ENCODE data around the gene AK1.

Gene AK1

DNA sequence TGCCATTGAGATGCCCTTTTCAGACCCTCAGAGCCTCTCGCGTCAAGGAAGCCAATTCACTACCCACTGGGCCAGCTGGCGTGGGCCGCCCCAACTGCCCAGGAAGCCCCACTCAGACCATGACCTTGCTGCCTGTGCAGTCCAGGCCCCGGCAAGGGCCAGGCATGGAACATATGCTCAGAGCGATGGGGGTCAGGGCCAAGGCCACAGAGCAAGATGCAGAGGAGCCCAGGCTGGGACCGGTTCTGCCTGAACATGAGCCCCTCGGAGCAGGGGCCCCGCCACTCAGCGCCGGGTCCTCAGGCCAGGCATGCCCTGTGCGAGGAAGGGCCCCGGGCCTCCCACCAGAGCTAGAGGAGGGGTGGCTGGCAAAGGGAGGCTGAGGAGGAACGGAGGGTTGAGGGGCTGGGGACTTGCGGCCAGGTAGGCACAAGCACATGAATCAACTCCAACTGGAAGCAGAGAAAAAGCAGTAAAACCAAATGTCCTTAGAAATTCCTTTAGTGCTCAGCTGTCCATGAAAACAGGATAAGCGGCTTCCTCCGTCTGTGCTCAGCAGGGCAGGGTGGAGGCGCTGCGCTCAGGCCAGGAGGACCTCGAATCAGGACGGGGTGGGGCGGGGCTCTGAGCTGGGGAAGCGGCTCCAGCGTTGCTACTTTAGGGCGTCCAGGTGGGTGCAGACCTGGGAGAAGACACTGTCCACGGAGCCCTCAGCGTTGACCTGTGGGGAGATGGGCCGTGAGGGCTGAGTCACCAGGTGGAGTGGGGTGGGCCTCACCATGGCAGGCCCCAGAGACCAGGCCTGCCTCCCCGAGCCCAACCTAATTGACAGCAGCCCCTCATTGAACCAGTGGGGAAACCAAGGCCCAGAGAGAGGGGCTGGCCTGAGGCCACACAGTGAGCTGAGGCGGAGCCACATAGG, 9.9 kb downstream of the AK1 start:
- DNase-seq (ENCODE audit: low read depth), result no peak

DNA sequence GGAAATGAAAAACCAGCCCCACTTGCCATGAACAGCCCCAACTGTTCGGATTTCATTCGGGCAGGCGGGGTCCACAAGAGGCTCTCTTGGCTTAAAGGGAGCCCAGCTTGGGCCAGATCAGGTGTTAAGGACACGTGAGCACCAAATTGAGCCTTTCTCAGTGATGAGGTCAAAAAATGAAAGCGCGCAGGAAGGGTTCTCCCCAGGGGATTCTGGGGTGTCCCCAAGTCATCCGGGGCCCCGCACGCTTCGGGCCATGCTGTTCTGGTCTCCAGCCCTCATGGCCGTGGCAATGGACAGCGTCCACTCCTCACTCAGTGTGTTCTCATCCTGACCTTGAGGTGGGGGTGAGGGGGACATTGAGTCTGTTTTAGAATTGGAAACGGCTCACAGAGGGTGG, 10.9 kb downstream of the AK1 start:
- DNase-seq (ENCODE audit: low read depth), result no peak

DNA sequence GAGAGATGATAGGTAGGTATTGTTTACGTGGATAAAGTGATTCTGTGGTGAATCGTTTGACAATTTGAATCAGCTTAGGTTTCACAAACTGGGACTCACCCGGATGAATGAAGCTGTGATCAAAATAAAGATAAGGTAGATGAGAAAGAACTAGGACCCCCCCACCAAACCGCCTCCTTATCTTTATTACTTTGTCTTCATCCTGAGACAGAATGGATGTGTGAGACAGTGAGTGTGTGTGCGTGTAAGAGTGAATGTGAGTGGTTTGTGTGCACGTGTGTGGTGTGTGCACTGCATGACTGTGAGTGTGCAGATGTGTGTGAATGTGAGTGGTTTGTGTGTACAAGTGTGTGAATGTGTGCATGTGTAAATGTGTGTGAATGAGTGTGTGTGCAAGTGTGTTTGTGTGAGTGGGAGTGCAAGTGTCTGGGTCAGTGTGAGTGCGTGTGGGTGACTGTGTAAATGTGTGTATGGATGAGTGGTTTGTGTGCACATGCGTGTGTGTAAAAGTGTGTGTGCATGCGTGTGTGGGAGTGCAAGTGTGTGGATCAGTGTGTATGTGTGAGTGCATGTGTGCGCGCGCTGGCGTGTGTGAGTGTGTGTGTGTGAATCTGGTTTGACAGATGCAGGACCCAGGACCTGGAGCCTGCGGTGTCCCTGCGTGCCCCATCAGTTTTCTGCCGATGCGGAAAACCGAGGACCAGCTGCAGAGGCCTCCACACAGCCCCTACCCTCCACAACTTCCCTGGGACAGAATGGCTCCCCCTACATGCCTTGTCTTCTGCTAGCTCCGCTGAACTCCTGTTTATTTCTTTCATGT, 11.6 kb downstream of the AK1 start:
- DNase-seq (ENCODE audit: low read depth), result no peak

DNA sequence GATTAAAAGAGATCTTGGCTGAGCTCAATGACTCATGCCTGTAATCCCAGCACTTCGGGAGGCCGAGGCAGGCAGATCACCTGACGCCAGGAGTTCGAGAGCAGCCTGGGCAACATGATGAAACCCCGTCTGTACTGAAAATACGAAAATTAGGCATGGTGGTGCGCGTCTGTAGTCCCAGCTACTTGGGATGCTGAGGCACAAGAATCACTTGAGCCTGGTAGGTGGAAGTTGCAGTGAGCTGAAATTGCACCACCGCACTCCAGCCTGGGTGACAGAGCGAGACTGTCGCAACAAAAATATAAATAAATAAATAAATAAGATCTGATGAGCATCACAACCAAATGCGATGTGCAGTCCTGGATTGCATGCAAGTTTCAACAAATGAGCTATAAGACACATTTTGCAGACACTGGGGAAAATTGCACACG, 14.3 kb downstream of the AK1 start:
- no peak for DNase-seq (ENCODE audit: low read depth)

DNA sequence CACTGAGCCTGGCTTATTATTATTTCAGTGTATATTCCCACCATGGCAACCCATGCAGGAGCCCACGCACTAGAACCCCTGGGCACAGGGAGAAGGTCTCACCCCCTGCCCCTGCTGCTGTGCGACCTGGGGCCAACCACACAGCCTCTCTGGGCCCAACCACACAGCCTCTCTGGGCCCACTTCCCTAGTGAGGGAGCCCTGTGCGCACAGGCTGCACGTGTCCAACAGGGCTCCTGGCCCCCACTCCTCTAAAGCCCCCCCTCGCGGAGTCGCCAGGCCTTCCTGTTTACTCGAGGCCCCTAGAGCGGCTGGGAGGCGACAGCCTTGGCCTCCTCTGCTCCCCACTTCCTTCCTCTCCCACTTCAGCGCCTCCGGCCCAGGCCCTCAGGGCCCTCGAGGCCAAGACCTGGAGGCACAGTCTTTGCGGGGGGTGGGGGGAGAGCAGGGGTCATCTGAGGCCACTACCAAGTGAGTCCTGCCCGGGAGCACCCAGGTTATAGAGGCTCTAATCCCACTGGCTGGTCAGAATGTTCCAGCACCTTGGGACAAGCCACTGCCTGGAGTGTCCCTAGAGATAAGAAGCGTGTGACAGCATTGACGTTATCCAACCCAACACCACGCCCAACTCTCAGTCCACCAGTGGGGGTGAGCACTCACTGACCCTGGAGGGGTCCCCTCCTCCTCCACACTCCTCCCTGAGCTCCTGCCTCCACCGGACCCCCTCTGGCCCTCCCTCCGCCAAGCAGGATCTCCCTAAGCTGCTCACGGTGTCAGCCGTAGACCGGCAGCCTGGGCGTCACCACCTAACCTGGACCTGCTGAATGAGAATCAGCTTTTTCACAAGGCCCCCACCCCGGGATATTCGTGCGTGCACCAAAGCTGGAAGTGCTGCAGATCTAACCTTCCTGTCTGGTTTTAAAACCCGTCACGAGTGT, 15.1 kb downstream of the AK1 start:
- peak; percentile 25 for DNase-seq (ENCODE audit: low read depth)

DNA sequence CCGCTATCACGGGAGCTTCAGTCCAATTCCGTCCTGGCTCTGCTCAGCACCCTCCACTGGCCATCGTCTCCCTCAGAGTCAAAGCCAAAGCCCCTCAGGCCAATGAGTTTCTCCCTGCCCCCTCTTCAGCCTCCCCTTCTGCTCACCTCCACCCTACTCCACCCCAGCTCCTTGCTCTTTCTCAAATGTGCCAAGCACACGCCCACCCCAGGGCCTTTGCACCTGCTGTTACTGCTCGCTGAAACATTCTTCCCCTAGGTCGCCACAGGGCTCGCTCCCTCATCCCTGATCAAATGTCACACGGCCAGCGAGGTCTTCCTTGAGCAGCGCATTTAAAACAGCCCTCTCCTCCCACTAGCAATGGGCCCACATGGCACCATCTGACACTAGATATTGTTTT, 16.7 kb downstream of the AK1 start:
- no peak for DNase-seq (ENCODE audit: low read depth)

DNA sequence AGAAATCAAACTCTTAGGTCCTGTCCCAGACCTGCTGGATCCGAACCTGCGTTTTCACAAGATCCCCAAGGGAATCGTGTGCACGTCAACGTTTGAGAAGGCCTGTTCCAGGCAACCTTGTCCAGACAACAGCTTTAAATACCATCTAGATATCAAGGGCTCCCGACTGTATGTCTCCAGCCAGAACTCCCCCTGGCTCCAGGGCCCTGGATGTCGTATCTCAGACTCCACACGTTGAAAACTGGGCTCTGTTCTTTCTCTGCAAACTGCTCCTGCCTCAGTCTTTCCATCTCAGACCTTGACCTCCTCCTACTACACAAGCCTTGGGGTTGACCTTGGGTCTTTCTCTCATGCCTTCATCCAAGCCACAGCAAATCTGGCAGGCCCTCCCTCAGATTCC, 17.2 kb downstream of the AK1 start:
- DNase-seq (ENCODE audit: low read depth), result no peak

DNA sequence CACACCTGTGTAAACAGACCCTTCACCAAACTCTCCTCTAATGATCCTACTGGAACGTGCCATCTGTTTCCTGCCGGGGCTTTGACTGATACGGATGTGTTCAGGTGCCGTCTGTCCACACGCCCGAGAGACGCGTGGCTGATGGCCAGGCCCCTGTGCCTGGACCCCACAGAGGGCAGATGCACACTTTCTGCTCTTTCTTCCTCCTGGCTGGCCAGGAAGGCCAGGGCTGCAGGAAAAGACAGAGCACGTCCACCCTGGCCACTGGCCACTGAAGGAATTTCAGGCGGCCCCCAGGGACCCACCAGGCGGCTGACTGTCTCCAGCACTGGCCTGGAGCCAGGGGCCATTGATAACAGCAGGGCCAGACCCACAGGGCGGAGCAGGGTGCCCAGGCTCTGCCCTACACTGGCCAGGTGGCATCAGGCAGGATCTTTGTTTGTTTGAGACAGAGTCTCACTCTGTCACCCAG, 19.4 kb downstream of the AK1 start:
- no peak for DNase-seq (ENCODE audit: low read depth)

DNA sequence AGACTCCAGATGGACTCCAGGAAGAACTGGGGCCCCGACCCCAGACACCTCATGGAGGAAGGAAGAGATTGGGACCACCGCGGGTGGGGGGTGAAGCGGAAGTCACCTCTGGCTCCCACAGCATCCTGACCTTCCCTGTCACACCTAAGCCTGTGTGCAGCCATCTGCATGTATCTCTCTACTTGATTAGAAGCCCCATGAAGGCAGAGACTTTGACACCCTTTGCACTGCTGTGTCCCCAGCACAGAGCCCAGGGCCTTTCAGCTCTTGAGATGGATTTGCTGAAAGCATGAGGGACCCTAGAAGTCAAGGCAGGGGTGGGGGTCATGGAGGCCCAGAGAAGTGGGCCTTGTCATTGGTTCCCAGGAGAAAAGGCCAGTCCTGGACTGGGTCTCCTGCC, 20.2 kb downstream of the AK1 start:
- no peak for DNase-seq (ENCODE audit: low read depth)

DNA sequence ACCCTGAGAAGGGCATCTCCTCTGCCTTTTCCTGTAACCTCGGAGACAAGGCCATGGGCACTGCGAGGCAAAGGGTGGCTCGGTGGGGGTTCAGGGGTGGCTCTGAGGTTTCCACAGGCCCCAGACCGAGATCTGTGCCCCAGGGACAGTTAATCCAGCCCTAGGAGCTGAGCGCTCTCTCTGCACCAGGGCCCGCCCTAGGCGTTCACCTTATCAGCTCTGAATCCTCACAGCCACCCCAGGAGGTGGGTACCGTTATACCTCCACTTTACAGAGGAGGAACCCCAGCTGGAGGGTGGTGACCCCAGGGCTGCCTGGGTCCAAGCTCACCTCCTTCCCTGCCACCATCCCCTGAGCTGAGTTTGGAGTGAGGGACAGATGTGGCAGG, 20.8 kb downstream of the AK1 start:
- DNase-seq (ENCODE audit: low read depth), result no peak

DNA sequence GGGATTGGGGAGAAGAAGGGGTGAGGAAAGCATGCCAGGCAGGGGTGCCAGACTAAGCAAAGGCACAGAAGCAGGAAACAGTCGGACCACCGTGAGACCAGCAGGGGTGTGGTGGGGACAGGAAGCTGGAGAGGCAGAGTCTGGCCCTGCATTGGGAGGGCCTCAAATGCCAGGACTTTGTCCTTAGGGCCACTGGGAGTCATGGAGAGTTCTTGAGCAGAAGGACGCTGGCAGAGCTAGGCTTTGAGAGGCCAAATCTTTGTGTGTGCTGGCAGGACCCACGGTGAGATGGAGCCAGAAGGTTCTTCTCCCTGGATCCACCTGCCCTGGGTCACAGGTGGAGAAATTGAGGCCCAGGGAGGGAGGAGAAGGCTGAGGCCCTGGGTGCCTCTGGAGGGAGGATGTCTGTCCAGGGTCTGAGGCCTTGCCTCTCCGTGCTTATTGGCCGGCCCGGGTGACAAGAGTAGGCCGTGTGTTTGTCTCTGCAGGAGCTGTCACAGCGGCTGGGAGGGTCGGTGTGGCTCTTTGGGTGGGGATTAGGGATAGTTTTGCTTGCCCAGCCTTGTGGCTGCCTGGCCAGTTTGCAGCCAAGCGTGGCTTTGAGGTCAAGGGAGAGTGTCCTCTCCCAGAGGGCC, 21.3 kb downstream of the AK1 start:
- no peak for DNase-seq (ENCODE audit: low read depth)

DNA sequence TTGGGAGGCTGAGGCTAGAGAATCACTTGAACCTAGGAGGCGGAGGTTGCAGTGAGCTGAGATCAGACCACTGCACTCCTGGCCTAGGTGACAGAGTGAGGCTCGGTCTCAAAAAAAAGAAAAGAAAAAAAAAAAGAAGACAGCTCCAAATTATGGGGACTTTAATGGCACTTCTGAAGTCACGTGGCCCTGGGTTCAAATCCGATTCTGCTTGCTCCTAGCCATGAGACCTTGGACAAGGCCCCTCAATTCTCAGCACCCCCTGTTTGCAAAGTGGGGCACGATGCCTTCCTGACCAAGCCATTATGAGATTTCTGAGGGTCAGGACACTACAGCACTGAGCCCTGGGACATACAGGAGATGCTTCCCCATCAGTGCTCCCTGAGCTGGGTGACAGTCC, 22.0 kb downstream of the AK1 start:
- no peak for DNase-seq (ENCODE audit: low read depth)

DNA sequence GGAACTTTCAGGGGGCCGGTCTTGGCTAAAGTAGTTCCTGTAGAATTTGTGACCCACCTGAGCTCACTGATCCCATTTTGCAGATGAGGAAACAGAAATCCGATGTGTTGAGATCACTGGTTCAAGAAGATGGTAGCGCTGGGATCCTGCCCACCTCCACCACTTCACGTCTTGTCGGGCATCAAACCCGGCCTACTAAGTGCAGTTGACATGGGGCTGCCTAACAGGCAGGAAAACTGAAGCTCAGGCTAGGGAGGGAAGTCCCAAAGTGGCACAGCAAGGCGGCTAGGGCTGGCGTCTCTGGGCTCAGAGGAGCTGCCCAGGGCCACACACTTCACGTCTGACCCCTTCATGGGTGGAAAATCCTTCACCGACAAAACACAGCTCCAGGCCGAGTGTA, 22.5 kb downstream of the AK1 start:
- no peak for DNase-seq (ENCODE audit: low read depth)

DNA sequence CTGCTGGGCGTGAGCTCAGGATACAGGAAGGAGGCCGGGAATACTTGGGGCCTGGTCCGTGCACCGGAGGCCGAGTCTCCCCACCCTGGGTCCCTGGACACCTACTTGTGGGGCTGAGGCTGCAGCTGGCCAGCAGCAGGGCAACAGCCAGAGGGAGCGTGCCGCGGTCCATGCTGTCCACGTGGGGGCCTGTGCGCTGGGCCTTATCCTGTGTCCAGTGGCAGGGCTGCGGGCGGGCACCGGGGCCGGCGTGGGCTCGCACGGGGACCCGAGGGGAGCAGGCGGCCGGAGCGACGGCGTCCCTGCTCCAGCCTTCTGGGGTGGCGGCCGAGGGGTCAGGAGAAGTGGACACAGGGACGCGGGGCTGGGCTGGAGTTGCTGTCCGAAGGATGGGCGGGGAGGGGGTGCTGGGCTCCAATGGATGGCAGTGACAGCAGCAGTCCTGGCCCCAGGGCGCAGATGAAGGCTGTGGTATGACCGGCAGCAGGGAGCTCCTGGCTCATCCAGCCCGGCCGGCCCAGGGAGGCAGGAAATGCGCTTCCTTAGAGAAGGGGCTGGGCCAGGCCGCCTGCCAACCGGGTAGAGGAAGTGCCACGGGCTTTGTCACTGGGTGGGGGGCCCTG, 23.2 kb downstream of the AK1 start, which contains the start of gene ENG:
Gene ENG, minus strand, starts transcription at position 475 of the 623 bp plus-strand sequence. Its CDS starts 303 bp downstream, at position 172.
- no peak for DNase-seq (ENCODE audit: low read depth)

DNA sequence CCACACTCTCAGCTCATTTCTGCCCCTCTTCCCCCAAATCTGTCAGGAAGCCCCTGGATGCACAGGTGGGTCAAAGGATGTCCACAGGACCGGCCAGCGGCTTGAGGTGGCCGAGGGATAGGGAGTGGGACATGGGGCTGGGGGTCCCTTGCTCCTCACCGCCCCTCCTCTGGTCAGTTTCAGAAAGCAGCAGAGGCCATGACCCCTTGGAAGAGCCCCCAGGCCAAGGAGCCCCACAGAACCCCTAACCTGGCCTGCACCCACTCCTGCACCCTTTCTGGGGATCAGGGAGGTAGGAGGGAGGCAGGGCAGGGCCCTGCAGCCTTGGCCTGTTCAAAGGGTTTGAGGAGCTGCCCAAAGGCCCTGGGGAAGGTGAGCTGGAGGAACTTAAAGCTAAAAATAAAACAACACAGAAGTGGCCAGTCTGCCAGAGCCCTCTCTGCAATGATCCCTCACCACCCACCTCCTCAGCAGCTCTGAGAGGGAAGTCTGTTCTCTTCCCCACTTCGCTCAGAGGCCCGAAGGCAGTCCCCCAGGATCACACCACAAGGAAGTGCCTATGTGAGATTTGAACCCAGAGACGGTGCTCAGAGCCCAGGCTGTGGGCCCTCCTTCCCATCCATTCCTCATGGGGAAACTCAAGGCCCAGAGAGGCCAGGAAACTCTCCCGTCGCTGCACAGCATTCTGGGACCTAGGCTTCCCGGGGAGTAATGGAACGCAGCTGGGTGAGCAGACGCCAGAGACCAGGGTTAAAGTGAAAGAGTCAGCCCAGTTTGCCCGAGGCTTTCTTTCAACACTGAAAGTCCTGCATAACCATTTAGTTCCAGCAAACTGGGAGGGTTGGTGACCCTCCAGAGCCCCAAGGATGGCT, 23.9 kb downstream of the AK1 start:
- no peak for DNase-seq (ENCODE audit: low read depth)

DNA sequence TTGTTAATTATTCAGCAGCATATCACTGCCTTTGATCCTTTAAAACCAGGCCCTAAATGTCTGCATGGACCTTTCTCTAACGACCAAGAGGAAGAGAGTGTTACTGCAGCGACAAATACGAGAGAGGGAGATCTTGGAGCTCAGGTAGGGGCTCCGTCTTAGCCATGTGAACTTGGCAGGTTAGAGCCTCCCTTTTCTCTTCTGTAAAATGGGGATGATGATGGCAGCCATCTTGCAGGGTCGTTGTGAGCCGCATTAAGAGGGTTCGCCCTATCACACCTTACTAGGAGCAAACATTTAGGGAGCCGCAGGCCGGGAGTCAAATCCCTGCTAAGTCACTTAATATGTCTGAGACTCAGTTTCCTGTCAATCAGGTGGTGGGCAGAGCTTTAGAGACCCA, 24.6 kb downstream of the AK1 start:
- no peak for DNase-seq (ENCODE audit: low read depth)

DNA sequence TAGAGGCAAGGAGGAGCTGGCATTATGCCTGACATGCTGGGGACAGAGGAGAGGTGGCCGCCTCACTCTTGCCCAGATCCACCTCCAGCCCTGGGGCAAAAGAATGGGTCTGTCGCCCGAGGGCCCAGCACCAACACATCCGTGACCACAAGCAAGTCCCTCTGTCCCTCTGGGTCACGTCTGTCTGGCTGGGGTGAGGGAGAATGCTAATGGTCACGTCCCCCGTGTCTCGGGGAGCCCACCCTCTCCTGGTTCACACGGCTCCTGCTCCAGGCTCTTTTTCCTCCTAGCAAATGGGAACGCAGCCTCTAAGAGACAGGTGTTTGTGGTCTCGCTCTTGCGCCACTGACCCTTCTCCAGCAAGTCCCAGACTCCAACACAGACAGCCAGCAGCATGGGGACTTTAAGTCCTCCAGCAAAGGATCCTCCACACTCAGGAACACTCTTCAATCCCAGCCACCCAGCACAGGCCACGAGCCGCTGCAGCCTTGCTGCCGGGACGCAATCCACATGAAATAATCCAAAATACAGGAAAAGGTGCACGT, 27.1 kb downstream of the AK1 start:
- no peak for DNase-seq (ENCODE audit: low read depth)

DNA sequence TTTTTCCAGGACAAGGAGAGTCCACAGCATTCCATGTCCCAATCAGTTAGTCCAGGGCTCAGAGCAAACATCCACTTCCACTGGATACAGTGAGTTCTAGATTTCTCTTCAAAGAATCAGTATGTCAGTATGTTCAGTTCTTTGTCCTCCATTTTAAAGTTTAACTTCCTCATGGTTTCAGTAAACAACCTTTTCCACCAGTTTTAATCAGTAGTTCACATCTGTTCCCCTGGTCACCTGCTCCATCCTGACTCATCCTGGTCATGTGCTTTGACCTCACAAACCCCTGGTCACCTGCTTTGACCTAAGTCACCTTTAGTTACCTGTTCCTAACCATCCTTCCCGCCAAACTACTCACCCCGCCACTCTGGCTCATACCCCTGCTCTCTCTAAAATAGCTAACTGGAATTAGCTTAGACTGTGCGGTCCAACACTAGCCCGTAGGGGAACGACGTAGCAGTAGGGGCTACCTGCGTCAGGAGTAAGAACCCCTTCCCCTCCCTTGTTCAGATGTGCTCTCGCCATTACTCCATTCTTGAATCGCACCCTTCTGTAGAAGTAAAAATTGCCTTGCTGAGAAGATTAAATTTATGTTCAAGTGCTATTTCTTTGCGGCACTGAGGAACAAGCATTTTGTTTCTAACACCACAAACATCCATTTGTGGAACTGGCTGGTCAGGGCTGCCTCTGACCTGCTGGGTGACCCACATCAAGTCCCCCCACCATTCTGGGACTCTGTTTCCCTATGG, 28.5 kb downstream of the AK1 start:
- DNase-seq (ENCODE audit: low read depth), result no peak
